Left forelimb (tissue), 1 donor: ENCODE data around the gene TDG.

Experiments
- DNase-seq: peaks from one replicate; pipeline ENCODE4 v3.0.0-alpha.2; 2018; ENCODE audit warnings: low spot score

Gene TDG

GRCh38 chr12:103965590-103966504 is at the start of gene TDG:
Gene TDG (plus strand): TSS chr12:103965872. CDS start chr12:103966038, 166 bp downstream.
- DNase-seq: peak; percentile 98

GRCh38 chr12:103917873-103918272 is 47.8 kb upstream of the TDG start:
- no peak for DNase-seq

GRCh38 chr12:103924761-103925641 is 40.7 kb upstream of the TDG start:
- DNase-seq: no peak

GRCh38 chr12:103928682-103929045 is 37.0 kb upstream of the TDG start:
- DNase-seq: no peak

GRCh38 chr12:103929046-103929783 is 36.5 kb upstream of the TDG start:
- peak; percentile 93 for DNase-seq

GRCh38 chr12:103929784-103930033 is 36.0 kb upstream of the TDG start:
- DNase-seq: no peak

GRCh38 chr12:103930034-103930786 is 35.5 kb upstream of the TDG start, which contains the start of gene HSP90B1:
Gene HSP90B1 (plus strand): TSS chr12:103930410. CDS start chr12:103930516, 106 bp downstream.
- peak; percentile 100 for DNase-seq

- DNase-seq: no peak
These were observed 34.6 kb upstream of the TDG start for GRCh38 chr12:103930787-103931735.

GRCh38 chr12:103933237-103933636 is 32.4 kb upstream of the TDG start:
- no peak for DNase-seq

GRCh38 chr12:103936679-103937078 is 29.0 kb upstream of the TDG start:
- DNase-seq: no peak

GRCh38 chr12:103944964-103945363 is 20.7 kb upstream of the TDG start:
- no peak for DNase-seq

GRCh38 chr12:103947871-103948555 is 17.7 kb upstream of the TDG start:
- DNase-seq: no peak

GRCh38 chr12:103948746-103949406 is 16.8 kb upstream of the TDG start:
- no peak for DNase-seq

- no peak for DNase-seq
These were observed 13.2 kb upstream of the TDG start for GRCh38 chr12:103952497-103952896.

- no peak for DNase-seq
These were observed 9.7 kb upstream of the TDG start for GRCh38 chr12:103955811-103956508.

- DNase-seq: no peak
These were observed 9.1 kb upstream of the TDG start for GRCh38 chr12:103956509-103957027.

GRCh38 chr12:103957865-103958388 is 7.7 kb upstream of the TDG start:
- DNase-seq: no peak

GRCh38 chr12:103958621-103959020 is 7.1 kb upstream of the TDG start:
- no peak for DNase-seq
